CD4-positive, alpha-beta T cell treated with Interleukin-17A for 4 hours (primary cell): ENCODE measurements around the gene CPZ.

ENCODE experiments used
- DNase-seq: peaks from one replicate; pipeline ENCODE4 v3.0.0-alpha.2; 2020; ENCODE audit warnings: mixed read lengths

Gene CPZ

DNA sequence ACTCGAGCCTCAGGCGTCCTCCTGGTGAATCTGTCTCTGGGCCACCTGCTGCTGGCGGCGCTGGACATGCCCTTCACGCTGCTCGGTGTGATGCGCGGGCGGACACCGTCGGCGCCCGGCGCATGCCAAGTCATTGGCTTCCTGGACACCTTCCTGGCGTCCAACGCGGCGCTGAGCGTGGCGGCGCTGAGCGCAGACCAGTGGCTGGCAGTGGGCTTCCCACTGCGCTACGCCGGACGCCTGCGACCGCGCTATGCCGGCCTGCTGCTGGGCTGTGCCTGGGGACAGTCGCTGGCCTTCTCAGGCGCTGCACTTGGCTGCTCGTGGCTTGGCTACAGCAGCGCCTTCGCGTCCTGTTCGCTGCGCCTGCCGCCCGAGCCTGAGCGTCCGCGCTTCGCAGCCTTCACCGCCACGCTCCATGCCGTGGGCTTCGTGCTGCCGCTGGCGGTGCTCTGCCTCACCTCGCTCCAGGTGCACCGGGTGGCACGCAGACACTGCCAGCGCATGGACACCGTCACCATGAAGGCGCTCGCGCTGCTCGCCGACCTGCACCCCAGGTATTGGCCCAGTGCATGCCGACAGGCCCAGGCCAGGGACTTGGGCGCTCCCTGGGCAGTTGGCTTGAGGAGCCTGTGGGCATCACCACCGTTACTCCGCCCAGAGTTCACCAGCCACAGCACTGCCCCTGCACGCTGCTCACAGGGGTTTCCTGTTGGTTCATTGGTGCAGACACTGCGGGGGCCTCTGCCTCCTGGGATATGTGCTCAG is 11.3 kb upstream of the CPZ start:
- no peak for DNase-seq

GRCh38 chr4:8582016-8582415 is 10.5 kb upstream of the CPZ start:
- DNase-seq, result no peak

- DNase-seq, result no peak
Measured at GRCh38 chr4:8582436-8582835, 10.1 kb upstream of the CPZ start.

DNA sequence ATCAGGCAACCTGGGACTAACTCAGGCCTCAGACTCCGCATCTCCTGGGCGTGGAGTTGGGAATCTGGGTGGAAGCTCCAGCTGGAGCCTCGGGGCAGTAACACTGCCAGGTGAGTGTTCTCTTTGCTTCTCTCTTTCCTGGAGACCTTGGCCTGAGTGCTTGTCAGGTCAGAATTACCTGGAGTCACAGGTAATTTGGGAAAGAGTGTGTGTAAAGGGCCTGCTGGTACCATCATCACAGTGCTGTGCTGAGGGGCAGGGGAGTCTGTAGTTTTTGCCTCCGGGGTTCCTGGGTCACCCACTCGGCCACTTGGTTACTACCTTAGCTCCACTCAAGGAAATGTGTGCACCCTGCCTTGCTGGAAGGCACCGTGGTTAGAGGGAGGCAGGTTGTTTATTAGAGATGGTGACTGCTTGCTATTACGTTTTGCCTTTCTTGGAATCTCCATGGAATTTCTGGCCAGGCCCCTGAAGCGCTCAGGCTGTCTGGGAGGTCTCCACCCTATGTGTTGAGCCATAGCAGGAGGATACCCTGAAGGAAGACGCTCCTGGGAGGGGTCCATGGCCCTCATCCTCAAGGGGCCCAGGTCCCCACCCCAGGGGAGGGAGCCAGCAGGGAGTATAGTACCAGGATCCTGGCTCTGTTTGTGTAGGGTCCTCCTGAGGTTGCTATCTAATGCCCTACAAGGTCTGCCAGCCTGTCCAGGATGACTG is 9.5 kb upstream of the CPZ start:
- no peak for DNase-seq

DNA sequence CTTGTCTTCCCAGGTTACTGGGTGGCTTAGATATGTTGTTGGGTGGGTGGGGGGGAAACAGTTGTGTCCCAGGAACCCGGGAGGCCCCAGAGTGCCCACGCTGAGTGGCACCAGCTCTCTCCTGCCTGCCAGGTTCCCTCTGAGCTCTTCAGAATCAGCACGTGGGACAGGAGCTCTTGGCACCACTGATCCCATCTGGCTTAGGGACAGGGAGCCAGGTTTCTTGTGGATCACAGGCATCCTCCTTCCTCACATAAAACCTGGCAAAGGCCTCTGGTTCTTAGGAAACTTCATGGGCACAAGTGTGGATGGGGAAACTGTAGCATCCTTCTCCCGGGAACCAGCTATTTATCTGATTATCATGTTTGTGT is 8.9 kb upstream of the CPZ start:
- DNase-seq, result no peak

- DNase-seq, result no peak
Measured at GRCh38 chr4:8585186-8585585, 7.4 kb upstream of the CPZ start.

DNA sequence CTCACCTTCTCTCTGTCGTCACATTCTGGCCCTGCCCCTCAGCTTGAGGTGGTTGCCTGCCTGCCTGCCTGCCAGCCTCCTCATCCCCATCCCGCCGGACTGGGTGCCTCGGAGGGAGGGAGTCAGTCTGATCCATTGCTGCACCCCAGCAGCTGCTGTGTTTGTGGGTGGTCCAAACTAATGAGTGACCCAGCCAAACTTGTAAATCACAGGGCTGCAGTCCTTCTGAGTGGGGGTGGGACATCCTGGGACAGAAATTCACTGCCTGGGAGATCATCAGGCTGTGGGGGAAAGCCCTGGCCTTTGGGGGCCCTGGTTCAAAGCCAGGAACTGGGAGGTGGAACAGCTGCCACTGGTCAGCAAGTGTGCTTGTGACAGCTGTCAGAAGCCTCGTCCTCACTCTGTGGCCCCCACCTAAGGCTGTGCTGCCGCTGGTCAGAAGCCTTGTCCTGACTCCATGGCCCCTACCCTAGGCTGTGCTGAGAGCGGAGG is 6.8 kb upstream of the CPZ start:
- no peak for DNase-seq

DNA sequence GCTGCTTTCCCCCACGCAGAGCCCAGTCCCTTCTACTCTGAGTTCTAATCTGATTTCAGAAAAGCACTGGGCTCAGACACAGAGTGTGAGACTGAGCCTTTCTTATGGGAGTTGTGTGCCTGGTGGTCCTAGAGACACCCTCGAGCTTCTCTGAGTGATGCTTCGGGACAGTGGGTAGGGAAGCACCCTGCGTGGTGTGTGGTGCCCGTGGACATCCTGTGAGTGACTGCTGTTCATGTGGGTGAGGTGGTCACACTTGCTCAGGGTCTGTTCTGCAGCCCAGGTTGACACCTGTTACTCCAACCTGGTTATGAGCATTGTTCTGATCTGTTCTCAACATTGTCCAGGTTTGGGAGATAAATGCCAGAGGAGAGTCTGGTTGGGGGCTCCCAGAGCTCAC is 6.3 kb upstream of the CPZ start:
- no peak for DNase-seq

DNA sequence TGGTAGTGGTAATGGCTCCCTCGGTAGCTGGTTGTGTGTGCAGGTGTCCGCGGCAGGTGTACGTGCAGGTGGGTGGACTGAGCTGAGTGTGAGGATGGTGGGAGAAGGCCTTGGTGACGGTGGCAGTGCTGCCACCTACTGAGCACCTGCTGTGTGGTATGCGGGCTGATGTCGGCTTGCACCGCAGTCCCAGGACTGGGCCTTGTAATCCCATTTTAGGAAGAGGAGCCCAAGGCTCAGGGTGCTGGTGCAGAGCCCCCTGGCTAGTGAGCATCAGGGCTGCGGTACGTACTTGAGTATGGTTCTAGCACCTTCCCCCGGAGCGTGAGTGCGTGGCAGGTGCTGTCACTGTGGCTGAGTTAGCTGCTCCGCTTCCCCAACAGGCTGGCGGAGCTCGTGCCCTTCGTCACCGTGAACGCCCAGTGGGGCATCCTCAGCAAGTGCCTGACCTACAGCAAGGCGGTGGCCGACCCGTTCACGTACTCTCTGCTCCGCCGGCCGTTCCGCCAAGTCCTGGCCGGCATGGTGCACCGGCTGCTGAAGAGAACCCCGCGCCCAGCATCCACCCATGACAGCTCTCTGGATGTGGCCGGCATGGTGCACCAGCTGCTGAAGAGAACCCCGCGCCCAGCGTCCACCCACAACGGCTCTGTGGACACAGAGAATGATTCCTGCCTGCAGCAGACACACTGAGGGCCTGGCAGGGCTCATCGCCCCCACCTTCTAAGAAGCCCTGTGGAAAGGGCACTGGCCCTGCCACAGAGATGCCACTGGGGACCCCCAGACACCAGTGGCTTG is 5.7 kb upstream of the CPZ start:
- no peak for DNase-seq

DNA sequence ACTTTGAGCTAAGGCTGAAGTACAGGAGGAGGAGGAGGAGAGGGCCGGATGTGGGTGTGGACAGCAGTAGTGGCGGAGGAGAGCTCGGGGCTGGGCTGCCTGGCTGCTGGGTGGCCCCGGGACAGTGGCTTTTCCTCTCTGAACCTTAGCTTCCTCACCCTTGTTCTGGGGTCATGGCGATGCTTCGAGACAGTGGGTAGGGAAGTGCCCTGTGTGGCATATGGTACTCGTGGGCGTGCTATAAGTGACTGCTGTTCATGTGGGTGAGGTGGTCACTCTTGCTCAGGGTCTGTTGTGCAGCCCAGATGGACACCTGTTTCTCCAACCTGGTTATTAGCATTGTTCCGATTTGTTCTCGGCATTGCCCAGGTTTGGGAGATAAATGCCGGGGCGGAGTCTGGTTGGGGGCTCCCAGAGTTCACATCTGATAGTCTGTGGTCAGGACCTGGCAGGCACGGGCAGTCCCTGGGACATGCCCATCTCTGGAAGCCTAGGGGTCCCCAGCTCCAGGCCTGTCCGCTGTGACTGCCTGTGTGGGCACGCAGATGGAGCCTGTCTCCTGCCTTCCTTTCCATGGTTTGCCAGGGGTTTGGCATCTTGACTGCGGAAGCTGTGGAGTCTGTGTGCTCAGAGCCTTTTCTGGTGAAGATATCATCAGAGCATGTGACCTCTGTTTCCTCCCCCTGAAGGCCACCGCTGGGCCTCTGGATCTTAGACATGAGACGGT is 4.9 kb upstream of the CPZ start:
- no peak for DNase-seq

- DNase-seq, result no peak
Measured at GRCh38 chr4:8588196-8588470, 4.4 kb upstream of the CPZ start.

GRCh38 chr4:8589336-8589735 is 3.2 kb upstream of the CPZ start:
- DNase-seq, result no peak

GRCh38 chr4:8589823-8590545 is 2.6 kb upstream of the CPZ start:
- DNase-seq, result no peak

DNA sequence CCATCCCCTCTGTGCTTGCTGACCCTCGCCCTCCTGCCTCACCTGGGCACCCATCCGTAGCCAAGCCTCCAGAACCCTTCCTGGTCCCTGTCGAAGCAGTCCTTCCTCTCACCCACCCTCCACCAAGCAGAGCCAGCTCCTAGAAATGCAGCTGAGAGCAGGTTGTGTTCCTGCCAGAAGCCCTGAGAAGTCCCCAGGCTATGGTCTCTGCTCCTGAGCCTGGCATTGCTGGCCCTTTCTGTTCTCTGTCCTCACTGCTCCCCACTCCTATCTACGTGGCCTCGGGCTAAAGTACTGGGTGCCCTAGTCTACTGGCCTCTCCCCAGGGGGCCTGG is 2.1 kb upstream of the CPZ start:
- no peak for DNase-seq

GRCh38 chr4:8591114-8591513 is 1.5 kb upstream of the CPZ start:
- DNase-seq, result no peak

DNA sequence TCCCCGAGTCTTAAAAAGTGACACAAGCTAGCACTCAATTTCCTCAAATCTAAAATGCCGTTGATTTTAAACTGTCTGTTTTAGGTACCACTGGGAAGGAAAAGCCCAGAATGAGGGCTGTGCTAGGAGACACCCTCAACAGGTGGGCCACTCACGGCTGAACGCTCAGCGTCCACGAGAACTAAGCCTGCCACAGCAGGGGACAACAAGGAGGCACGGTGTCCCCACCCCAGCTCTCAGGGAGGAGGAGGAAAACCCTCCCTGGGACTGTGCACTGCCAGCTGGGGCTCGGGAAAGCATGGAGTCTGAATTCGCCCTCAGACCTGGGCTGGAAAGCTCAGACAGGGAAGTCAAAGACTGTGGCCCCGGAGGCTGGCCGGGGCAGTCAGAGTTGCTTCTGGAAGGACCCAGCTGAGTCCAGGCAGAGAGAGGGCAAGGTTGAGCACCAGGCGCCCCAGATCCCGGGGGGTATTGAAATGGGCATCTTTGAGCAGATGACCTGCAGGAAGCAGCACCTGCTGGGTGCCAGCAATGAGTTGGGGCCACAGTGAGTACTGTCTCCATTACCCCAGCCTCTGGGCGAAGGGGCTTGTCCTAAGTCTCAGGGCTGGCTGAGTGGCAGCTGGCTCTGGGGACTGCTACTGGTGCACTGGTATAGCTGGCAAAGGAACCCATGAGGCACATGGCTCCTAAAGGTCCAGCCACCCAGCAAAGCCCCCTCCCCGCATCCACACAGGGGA is 769 bp upstream of the CPZ start:
- DNase-seq, result no peak

DNA sequence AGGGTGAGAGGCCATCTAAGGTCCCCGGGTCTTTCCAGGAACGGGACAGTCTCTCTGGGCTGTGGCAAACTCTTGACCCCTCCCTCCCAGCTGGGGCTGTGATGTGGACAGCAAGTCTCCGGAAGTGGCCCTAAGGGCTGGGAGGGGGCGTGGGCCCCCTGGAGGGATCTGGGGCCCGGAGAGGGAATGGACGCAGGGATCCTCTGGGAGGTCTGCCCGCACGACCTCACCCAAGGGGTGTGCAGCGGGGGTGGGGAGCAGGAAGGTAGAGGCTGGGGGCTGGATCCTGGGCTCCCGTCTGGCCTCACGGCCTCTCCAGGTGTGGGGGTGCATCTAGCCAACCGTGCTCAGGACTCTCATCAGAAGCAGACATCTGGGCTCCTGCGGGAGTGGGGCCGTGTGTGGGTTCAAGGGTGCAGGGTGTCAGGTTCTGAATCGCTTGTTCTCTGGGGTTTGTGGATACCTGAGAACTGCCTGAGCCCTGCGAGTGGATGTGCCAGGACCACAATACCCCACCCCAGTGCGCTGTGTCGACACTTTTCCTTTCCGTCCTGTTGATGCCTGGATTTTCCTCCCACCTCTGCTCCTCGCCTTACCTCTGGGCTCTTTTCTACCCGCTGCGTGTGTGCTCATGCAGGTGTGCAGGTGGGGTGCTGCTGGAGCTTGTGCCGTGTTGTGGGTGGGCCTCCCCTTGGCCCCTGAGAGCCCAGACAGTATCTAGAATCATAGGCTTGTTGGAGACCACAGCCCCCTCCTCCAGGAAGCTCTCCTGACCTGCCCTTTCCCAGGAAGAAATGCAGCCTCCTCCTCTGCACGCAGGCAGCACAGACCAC is 915 bp downstream of the CPZ start:
- no peak for DNase-seq

DNA sequence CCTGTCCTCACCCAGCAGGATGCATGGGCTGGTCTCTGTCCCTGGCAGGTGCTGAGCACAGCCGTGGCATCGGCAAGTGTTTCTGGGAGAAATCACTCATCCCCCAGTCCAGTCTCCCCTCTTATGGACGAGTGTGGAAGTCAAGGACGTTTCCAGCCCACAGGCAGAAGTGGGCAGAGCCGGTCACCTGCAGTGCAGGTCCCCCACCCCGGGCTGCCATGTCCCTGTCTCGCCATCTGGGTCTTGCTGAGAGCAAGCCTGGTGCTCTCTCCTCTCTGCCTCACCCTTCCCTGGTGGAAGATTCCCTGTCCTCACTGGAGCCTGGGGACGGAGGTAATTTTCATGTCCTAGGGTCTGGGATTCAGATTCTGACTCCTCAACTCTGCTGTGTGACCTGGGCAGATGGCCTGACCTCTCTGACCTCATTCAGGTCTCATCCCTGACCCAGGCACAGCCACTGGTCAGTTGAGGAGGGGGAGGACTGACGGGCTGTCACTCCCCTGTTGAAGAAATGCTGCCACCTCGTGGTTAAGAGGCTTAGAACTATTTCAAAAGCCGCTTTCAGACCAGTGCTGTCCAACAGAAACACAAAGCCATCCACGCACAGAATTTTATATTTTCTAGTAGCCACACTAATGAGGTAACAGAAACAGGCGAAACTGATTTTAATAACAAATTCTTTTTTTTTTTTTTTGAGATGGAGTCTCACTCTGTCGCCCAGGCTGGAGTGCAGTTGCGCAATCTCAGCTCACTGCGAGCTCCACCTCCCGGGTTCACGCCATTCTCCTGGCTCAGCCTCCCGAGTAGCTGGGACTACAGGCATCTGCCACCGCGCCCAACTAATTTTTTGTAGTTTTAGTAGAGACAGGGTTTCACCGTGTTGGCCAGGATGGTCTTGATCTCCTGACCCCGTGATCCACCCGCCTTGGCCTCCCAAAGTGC is 1.8 kb downstream of the CPZ start:
- DNase-seq, result no peak

GRCh38 chr4:8595237-8596087 is 2.9 kb downstream of the CPZ start:
- DNase-seq, result no peak
